GM21576 (cell line): Measurements from ENCODE around the gene NPPB.

Experiments
- ATAC-seq: cut with Tn5 transposase; IDR thresholded peaks from one replicate; pipeline ENCODE4 v1.9.1; 2021; ENCODE audit warnings: mild to moderate bottlenecking, moderate library complexity; ENCODE audit not compliant: unreplicated experiment

The NPPB gene

DNA sequence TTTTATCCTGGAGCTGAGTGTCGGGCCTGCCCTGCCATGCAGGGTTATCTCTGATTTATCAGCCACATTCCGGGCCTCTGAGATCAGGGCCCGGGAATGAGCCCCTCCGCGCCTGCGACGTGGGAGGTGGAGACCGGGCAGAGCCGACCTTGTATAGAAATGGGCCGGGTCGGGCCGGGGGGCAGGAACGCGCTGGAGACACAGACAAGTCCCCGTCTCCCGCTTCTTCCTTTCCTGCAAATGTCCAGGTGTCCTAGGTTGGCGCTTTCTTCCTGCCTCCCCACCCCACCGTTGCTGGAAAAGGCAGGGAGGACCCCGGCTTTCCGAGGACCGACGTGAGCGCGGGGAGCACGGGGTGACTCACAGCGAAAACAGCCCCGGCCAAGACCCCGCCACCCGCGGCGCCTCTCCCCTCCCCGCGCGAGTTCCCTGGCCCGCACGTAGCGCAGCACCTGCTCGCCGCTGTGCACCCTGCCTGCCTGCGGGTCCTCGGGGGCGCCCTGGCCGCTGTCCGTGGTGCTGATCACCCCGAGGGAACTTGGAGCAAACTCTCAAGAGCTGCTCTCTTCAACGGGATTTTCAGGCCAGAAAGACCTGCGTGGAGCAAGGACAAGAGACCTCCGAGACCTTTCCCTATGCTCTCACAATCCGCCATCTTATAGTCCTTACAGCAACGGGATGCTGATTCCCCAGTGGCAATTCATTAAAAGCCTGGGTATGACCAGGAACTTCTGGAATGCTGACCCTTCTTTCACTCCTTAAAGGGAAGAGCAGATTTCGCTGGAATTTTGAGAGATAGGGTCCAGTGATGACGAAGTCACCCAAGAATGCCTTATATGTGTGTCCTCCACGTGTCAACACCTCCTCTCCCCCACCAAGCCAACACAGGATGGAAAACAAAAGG is 475 bp upstream of the NPPB start:
- no peak for ATAC-seq

DNA sequence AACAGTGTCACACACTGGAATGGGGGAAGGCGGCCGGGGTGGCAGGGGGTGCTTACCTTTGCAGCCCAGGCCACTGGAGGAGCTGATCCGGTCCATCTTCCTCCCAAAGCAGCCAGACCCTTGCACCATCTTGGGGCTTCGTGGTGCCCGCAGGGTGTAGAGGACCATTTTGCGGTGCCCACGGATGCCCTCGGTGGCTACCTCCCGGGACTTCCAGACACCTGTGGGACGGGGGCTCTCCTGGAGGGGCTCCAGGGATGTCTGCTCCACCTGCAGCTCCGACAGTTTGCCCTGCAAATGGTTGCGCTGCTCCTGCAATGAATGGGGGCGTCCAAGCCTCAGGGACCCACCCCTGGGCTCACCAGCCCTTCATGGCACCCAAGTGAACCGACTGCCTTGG is 587 bp downstream of the NPPB start:
- no peak for ATAC-seq

DNA sequence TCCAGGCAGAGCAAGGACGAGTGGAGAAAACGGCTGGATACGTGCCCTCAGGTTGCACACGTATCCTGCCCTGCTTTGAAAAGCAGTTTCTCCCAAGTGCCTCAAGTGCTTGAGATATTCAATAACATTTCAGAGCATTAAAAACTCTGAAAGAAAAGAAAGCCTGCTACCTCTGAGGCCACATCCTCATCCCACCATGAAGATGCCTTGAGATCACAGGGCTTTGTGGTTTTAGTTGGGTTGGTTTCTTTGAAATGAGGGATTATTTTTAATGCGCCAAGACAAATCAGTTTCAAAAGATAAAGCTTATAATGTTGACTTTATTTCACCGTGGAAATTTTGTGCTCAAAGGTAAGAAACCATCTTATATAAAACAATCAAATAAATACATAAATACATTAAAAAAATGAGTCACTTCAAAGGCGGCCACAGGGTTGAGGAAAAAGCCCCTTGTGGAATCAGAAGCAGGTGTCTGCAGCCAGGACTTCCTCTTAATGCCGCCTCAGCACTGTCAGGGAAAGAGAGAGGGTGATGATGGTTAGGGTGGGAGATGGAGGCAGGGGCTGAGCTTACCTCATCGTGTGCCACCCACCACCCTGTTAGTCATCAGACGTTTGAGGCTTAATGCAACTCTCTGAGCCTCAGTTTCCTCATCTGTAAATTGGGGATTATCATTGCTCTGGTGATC is 1.4 kb downstream of the NPPB start:
- no peak for ATAC-seq

DNA sequence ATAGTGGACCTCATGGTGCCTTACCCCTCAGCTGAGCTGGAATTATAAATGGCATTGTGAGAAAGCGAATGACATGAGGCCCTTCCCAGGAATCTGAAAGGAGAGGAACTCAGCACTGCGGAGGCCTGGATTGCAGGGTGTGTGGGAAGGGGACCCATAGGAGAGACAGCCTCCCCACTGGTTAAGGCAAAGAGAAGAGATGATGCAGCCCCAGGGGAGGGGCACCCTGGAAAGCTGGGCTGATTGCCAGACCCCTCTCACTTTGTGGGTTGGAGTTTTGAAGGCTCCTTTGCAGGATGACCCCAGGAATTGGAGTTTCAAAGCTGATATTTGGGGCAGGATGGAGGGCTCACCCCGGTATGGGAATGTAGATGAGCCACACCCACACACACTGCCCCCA is 2.0 kb downstream of the NPPB start:
- ATAC-seq = no peak

DNA sequence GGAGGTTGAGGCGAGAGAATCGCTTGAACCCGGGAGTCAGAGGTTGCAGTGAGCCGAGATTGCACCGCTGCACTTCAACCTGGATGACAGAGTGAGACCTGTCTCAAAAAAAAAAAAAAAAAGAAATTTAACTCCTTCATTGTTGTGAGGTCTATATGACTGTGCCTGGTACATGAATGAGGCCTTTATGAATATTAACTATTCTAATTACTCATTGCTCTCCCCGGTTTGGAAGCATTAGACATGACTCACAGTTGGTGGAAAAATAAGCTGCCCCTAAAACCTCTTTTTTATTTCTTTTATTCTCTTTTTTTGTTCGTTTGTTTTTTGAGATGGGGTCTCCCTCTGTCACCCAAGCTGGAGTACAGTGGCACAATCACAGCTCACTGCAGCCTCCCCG is 3.3 kb downstream of the NPPB start:
- no peak for ATAC-seq

DNA sequence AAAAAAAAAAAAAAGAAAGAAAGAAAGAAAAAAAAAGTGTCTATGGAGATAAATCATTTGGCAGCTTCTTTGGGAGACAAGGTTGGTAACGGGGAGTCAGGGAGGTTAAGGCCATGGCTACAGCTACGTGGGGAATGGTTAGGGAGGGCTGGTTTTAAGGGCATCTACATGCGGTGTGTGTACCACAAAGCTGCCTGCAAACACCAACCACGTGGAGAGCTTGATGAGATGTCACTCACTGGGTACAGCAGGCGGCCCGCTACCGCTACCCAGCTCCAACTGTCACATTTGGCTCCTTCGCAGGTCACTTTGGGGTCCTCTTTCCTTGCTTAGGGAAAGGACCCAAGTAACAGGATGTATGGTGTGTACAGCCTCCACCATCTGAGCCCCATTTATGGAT is 4.2 kb downstream of the NPPB start:
- ATAC-seq = no peak

DNA sequence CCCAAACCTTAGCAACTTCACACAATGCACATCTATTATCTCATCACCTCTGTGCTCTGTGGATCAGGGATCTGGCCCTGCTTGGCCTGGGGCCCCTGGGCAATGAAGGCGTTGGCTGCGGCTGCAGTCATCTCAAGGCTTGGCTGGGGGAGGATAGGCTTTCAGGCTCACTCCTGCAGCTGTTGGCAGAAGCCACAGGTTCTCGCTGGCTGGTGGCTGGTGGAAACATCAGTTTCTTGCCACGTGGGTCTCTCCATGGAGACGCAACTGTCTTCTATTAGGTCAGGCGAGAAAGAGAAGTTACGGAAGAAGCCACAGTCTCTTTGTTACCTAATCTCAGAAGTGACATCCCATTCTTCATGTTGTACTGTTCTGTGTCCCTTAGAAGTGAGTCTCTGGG is 7.6 kb downstream of the NPPB start:
- no peak for ATAC-seq

DNA sequence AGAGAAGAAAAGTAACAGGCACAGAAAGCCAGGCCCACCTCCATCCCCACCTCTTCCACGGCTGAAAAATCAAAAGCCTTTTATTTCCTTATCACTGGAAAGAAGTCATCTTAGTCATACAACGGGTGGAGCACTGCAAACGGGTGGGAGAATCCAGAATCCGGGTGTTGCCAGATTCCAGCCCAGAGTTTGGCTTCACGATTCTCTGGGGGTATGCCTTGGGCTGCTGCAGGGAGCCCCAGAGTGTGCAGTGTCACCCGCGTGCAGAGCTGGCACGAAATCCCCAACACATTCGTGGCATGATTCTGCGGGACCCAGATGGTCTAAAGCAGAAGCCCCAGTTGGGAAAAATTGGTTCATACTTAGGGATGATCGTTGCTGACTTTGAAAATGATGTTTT is 8.6 kb downstream of the NPPB start:
- ATAC-seq = no peak

DNA sequence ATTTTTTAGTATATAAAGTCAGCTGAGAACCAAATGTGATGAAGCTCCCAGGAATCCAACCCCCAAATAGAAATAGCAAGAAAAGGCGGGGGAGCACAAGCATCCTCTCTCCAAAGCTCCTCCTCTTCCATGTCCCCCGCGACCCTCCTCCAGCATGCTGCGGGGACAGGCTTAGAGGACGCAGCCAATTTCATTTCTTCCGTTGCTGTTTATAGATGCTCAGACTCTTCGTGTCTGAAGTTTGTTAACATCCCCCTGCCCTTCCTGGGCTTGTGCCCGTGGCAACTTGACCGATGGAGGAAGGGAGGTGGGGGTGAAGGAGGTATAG is 10.4 kb downstream of the NPPB start:
- no peak for ATAC-seq

DNA sequence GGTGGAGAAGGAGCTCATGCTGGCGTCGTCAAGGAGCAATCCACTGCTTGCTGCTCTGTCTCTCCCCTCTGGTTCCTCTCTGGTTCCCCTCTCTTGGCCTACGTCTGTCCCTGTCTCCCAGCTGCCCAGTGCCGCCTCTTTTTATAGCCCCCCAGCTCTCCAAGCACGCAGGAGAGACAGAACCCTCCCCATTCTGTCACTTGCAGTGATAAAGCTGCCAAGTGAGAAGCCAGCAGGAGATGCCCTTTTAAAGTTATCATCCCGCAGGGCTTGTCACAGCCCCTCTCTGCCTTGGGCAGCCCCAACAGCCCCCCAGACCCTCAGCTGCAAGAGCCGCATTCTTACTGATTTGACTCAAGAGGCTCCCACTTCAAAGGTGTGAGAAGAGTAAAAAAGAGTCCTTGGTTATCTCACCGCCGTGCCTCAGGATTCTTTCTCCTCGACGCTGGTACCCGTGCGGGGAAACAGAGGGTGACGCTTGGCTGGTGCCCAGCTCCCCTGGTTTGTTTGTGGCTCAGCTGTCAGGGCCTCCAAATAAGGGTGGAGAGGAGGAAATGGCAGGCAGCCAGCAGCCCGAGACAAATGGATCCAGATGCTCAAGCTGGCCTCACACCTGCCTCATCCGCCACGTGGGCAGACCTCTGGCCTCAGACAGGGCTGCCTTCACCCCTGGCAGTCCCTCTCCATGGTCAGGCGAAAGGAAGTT is 10.9 kb downstream of the NPPB start, which contains the start of gene NPPA:
Gene NPPA (minus strand): TSS at position 117 of the 706 bp plus-strand sequence. CDS start 99 bp downstream, at position 18.
- no peak for ATAC-seq

DNA sequence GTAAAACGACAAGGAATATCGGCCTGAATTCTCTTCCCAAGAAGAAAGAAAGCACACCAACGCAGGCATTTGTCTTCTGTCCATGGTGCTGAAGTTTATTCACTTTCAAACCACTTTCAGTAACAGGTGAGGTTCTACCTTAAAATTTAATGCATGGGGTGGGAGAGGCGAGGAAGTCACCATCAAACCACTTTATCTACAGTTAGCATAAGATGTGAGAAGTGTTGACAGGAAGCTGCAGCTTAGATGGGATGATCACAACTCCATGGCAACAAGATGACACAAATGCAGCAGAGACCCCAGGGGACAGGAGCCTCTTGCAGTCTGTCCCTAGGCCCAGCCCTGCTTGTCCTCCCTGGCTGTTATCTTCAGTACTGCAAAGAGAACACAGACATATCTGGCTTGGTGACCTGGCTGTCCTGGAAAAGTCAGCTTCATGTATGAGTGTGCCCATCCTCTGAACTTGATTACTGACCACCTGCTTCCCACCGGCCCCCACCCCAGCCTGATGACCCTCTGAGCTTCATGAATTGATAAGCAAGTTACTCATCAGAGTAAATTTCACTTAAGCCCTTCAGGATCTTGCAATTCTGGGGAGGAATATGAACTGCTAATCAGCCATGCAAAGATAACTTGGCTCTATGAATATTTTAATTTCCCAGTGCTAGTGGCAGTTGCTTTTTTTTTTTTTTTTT is 13.0 kb downstream of the NPPB start:
- no peak for ATAC-seq

DNA sequence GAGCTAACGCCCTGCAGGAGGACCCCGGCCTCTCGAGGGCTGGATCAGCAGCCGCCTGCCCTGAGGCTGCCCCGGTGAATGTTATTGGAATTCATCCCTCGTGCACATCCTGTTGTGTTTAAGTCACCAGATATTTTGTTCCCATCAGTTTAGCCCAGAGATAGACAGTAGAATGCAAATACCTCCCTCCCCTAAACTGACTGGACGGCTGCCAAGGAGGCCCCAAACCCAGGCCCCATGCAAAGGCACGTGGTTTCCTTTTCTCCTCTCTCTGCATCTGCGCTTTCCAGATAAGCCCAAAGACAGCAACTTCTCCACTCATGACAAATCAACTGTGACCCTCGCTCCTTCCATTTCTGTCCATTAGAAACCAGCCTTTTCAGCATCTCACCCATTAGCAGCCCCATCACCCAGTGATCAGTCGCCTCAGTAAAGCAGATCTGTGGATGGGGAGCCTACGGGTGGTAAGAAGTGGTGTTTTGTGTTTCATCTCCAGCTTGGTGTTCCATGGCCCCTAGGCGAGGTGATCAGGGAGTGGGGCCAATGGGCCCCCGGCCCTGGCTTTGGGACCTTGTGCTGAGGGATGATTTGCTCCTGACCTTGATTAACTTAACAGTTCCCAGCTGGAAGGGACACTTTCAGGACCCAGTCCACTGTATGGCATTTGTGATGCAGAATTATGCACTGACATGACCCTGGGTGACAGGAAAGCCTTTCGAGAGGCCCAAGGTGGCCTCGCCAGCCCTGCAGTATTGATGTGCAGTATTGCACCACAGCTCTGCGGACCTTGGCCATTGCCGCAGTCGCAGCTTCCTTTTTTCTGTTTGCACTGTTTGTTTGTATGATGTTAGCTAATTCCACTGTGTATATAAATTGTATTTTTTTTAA is 16.3 kb downstream of the NPPB start:
- ATAC-seq = no peak

DNA sequence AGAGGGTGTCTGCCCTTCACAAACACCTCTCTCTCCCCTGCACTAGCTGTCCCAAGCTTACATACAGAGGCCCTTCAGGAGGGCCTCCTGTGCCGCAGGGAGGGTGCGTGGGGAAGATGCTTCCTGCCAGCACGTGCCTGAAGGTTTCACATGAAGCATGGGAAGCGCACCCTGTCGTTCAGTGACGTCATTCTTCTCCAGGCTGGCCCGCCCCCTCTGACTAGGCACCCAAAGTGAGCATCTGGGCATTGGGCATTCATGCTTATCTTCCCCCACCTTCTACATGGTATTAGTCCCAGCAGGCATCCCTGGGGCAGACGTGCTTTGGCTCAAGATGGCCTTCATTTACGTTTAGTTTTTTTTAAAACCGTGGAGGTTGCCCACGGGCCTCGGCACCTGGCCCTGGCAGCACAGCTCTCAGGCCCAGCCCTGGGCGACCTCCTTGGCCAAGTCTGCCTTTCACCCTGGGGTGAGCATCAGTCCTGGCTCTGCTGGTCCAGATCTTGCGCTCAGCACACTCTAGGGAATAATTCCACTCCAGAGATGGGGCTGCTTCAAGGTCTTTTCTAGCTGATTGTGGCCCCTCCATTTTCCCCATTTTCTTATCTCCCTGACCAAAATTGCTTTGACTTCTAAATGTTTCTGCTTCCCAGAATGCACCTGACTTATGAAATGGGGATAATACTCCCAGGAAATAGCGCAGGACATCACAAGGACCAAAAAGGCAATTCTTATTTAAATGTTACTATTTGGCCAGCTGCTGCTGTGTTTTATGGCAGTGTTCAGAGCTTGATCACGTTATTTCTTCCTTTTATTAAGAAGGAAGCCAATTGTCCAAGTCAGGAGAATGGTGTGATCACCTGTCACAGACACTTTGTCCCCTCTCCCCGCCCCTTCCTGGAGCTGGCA is 17.2 kb downstream of the NPPB start:
- no peak for ATAC-seq

DNA sequence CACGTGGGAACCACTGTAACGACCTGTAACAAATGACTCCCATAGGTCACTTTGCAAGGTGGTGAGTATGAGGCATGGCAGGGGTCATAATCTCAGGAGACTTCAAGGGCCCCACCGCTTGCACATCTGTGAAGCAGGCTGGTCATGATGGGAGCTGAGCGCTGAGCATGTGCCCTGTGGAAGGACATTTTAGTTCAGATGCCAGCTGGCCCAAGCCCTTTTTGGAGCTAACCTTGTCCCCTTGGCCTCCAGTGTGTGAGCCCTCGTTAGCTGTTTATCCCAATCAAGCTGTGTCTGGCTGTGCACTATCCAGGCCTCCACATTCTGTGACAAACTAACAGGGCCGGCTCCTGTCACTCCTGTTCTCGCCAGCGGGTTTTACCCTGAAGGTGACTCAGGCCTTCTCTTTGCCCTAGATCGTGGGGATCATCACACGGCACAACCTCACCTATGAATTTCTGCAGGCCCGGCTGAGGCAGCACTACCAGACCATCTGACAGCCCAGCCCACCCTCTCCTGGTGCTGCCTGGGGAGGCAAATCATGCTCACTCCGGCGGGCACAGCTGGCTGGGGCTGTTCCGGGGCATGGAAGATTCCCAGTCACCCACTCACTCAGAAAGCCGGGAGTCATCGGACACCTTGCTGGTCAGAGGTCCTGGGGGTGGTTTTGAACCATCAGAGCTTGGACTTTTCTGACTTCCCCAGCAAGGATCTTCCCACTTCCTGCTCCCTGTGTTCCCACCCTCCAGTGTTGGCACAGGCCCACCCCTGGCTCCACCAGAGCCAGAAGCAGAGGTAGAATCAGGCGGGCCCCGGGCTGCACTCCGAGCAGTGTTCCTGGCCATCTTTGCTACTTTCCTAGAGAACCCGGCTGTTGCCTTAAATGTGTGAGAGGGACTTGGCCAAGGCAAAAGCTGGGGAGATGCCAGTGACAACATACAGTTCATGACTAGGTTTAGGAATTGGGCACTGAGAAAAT is 18.7 kb downstream of the NPPB start:
- no peak for ATAC-seq

DNA sequence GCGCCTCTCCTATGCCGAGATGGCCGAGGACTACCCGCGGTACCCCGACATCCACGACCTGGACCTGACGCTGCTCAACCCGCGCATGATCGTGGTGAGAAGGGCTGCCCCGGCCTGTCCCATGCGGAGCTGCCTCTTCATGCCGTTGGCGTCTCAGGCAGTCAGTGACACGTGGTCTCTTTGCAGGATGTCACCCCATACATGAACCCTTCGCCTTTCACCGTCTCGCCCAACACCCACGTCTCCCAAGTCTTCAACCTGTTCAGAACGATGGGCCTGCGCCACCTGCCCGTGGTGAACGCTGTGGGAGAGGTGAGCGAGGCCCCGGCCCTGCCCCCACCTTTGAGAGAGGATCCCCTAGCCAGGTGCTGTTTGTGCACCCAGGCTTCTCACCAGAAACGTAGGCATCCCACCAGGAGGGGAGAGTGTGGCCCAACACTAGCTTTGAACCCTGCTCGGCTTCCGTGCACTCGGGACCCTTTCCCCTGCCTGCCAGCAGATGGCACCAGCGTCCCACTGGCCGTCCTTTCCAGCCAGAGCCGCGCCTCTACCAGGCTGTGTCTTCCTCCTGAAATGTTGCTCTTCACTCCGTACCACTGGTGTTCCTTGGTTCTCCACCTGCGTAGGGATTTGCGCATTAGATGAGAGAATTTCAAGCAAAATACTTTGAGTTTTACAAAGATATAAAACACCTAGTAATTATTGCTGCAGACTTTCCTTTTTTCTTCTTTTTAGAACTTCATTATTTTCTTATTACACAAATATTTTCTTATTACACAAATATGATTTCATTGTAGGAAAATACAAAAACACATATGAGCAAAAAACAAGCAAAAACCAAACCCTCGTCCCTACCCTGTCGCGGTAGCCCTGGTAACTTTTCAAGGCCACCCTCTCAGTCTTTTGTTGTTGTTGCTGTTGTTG is 20.1 kb downstream of the NPPB start:
- no peak for ATAC-seq

DNA sequence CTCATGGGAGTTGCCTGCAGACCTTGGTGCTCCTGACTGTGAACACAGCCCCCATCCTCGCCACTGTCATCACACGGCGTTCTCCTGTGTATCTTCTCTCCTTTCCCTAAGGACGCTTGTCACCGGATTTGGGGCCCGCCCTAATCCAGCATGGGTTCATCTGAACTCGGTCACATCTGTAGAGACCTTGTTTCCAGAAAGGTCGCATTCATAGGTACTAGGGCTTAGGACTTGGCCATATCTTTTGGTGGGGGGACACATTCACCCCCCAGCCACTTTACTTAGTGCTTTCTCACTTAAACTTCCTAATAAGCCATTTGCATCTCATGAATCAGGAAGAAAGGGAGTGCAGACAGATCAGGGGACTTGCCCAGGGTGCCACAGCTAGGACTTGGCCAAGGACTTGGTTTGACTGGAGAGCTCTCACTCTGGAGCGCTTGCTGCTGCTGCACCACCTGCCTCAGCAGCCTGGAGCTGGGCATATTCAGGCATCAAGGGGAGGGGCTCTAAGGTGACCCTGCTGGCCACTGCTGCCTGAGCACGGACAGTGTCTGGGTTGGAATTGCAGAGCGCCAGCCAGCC is 20.9 kb downstream of the NPPB start:
- ATAC-seq = no peak
